Cerebellar nuclear complex (tissue), 1 donor: ENCODE results near the gene TK2.
"Not testable (repeated sequence)": the region's sequence is repeated elsewhere in the genome, so short reads cannot be mapped to it uniquely, and the experiment has no call there.

Source experiments
- DNase-seq, 2 experiments: peaks; one replicate each; lab custom pipeline; 2025; lab: John Stamatoyannopoulos, UW

The TK2 gene

DNA sequence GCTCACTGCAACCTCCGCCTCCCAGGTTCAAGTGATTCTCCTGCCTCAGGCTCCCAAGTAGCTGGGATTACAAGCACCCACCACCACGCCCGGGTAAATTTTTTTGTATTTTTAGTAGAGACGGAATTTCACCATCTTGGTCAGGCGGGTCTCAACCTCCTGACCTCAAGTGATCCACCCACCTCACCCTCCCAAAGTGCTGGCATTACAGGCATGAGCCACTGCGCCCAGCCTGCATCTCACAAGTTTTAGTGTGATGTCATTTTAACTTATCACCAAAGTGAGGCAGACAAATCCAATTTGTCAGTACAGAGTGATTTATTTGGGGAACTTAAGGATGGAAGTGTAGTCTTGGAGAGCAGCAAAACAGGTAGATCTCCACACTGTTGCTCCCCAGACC lies 83.3 kb downstream of the TK2 start:
- not testable (repeated sequence) for DNase-seq

- not testable (repeated sequence) for DNase-seq
Observed at GRCh38 chr16:66465946-66466345, 84.0 kb downstream of the TK2 start.

- DNase-seq: no peak
Observed at GRCh38 chr16:66462912-66463311, 87.0 kb downstream of the TK2 start.

DNA sequence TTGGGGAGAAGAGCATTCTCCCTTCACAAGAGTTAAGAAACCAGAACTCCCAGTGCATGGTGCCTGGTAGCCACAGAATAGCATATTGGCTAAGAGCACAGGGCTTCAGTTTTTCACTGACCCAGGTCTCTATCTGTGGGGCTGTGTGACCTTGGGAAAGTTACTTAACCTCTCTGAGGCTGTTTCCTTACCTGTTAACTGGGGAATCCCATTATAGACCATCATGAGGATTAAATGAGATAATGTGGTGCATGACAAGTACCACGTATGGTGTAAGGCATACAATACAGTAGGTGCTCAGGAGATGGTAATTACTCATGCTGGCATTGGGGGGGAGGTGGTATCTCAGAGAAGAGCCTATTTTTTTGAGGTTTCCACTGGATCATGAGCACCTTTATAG lies 89.2 kb downstream of the TK2 start:
- no peak for DNase-seq

GRCh38 chr16:66459878-66460277 lies 90.0 kb downstream of the TK2 start:
- DNase-seq: no peak

- no peak for DNase-seq
Observed at GRCh38 chr16:66458853-66459252, 91.1 kb downstream of the TK2 start.

- DNase-seq: no peak
Observed at GRCh38 chr16:66458292-66458691, 91.6 kb downstream of the TK2 start.
